Activated naive CD4-positive, alpha-beta T cell treated with Interleukin-2 at 50 U/mL for 16 hours (primary cell): ENCODE results near the gene DEFB108B.
"Not testable (repeated sequence)": the region's sequence is repeated elsewhere in the genome, so short reads cannot be mapped to it uniquely, and the experiment has no call there.

ENCODE experiments used
- DNase-seq: peaks from one replicate; pipeline ENCODE4 v3.0.0-alpha.2; 2020

DEFB108B gene, protein sequence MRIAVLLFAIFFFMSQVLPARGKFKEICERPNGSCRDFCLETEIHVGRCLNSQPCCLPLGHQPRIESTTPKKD

DNA sequence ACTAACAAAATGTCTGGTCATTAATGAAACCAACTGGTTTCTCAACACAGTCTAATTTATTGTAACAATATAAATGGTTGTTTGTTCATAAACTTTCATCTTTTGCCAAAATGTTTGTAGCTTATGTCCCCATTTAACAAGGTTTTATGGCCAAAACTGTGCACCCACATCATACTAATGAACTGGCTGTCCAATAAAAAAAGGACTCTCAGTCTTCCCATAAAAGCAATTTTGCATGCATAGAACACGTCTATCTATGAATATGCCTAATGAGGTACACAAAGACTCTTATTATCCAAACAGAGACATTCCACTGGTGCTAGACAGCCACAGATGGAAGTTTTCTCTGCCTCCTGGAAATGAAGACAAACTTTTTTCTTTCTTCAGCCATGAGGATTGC, at the start of gene DEFB108B:
TSS of gene DEFB108B (plus strand) at position 390 of the 400 bp plus-strand sequence. CDS start at position 390, 0 bp downstream.
- not testable (repeated sequence) for DNase-seq

DNA sequence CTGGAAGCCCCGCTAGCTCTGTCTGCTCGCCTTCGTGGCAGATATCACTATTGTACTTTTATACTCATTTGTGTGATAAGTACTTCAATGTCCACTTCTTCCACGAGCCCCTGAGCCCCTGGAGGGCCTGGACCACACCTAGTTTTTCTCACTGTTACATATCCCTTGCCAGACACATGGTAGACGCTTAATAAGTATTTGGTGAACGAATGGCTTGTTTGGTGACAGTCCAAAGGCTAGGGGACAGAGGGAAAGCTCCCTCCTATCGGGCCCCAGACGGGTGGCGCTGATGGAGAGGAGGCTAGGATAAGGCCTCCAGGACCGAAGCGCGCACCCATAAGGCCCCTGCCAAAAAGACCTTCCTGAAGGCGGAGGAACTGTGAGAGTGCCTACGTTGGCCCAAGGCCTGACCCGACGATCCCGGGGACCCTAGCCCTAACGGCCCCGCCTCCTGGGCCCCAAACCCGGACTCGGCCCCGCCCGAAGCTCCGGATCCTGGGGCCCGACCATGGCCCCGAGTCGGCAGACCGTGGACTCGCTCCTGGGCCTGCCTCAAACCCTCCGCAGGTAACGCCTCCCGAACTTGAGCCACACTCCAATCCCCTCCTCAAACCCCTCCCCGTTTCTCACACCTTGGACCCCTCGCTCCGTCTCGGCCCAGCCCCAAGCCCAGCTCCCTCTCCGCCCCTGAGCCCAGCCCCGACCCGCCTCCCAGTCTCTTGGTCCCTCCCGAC, 46.7 kb upstream of the DEFB108B start:
- DNase-seq = not testable (repeated sequence)

DNA sequence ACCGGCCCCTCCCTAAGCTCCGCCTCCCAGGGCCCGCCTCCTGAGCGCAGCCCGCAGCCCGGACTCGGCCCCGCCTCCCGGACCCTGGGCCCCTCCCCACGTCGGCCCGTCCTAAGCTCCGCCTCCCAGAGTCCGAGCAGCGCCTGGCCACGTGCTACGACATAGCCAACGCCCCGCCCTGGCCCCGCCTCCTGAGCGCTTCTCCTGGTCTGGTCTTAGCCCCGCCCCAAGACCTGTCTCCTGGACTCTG, 46.2 kb upstream of the DEFB108B start:
- peak; percentile 100 for DNase-seq

DNA sequence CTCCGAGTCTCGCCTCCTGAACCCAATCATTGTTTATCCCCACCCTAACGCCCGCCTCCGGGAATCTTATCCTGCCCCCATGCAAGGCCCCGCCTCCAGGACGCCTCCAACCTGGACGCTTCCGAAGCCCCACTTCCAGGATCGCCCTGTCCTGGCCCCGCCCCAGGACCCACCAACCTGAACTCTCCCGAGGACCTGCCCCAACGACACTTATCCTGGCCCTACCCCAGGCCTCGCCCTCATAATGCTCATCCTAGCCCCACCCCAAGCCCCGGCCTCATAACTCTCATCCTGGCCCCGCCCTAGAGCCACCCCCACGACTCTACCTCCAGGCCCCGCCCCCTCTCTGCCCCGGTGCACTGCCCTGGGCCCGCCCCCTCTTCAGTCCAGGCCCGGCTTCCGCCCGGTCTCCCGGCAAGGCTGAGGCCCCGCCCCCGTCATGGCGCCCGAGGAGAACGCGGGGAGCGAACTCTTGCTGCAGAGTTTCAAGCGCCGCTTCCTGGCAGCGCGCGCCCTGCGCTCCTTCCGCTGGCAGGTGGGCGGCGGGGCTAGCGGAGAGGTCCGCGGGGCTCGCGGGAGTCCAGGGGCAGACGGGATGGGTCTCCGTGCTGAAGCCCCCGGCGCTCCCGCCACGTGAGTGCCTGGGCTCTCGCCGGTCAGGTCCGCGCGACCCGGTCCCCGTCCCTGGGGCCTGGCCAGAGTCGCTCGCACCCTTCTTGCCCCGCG, 45.7 kb upstream of the DEFB108B start:
- peak; percentile 95 for DNase-seq

DNA sequence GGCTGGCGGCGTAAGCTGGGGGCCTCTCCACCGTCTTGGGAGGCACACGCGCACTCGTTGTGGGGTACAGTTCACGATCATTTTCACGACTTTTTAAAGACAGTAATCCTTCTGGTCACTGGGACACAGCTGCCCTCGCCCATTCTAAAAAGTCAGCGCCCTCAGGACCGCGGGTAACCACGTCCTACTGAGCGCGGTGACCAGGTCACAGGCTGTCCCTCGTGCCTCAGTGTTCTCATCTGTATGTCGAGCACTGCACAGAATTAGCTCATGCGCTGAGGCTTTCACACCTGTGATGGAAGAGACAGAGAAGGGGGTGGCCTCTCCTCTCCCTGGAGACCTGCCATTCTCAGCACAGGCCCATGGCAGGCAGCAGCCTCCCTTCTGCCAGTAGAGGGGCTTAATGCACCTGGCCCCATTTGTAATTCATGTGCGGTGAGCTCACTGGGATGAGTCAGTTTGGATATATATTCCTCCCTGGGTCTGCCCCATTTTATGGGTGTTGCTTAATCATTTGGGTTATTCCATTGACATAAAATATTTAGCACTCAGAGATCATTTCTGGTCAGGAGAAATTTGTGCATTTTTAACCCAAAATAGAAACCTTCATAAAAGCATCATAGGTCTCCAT, 45.1 kb upstream of the DEFB108B start:
- DNase-seq = peak; percentile 39

DNA sequence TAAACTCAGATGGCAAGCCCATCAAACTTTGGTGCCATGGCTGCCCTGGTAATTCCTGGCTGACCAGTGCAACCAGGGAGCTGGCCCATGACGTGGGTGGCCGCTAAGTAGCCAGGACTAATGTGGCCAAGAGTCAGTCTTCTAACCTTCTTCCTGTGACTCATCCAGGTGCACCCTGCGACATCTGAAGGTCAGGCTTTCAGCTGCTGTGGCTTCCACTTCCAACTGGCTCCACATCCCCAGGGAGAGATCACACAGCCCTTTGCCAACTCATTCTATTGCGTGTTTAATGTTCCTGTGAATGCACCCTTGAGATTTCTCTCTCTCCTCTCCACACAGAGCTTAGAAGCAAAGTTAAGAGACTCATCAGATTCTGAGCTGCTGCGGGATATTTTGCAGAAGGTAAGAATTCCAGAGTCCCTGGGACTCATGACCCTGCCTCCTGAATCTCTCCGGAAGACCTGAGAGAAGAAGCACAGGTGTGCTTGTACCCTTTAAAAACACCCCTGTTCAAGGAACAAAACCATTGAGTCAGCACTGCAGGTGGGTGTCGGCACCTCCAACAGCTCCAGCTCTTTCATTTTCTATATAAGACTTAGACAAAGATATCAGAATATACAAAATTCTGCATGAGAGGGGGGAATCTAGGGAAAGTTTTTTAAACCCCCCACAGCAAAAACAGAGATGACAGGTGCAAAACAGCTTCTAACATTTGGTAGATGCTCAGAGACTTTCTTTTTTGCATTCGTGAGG, 43.4 kb upstream of the DEFB108B start:
- DNase-seq = not testable (repeated sequence)

DNA sequence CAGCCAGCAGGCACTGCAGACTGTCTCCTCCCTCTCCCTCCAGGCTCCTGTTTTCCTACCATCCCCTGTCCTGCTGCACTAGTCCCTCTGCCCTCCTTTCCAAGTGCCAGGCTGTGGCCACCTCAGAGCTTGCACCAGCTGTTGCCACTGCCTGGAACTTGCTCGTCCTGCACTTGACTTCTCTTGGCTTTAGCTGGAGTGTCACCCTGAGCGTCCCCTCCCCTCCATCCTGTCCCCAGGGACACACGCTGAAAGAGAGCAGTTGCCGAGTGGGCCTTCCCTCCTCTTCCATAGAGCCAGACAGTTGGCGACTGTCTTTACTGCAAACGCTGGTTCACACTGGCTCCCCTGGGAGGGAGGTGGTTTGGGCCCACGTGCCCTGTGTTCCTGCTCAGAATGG, 41.9 kb upstream of the DEFB108B start:
- DNase-seq = not testable (repeated sequence)

DNA sequence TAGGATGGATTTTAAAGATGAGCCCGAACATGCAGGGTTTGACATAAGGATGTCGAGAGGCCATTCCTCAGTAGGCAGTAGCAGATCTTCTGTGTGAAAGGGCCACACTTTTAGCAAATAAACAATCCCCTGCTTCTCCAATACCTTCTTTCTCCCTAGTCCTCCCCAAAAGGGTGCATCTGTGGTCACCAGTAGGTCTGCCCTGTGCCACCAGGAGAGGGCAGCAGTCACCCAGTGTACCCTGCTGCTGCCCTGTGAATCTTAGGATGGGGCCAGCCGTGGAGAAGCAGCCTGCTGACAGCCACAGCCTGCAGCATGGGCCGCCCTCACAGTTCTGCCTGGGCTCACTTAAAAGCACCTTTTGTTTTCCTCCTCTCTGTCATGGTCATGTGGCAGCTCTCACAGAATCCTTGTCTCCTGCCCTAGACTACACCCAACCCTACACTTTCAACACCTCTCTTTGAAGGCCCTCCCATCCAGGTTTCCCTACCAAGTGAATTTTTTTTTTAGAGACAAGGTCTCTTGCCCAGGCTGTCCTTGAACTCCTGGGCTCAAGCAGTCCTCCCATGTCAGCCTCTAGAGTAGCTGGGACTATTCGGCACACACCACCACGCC, 40.3 kb upstream of the DEFB108B start:
- DNase-seq = peak; percentile 58

DNA sequence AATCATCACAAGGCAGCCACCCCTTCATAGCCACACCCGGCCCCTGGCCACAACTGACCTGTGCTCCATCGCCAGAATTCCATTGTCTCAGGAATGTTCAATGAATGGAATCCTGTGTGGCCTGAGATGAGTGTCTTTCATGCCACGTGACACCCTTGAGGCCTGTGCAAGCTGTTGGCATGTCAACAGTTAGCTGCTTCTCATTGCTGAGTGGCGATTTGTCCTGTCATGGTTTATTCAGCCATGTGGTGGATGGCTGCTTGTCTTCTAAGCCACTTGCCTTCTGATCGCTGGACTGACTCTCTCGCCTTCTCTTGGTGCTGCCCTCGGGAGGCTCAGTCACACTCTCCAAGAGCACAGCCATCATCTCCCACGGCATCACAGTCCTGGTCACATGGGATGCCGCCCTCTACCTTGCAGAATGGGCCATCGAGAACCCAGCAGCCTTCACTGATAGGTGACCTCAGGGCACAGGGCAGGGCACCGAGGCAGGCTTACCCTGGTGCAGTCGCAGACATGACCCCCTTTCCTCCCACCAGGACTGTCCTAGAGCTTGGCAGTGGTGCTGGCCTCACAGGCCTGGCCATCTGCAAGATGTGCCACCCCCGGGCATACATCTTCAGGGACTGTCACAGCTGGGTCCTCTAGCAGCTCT, 38.5 kb upstream of the DEFB108B start:
- not testable (repeated sequence) for DNase-seq

DNA sequence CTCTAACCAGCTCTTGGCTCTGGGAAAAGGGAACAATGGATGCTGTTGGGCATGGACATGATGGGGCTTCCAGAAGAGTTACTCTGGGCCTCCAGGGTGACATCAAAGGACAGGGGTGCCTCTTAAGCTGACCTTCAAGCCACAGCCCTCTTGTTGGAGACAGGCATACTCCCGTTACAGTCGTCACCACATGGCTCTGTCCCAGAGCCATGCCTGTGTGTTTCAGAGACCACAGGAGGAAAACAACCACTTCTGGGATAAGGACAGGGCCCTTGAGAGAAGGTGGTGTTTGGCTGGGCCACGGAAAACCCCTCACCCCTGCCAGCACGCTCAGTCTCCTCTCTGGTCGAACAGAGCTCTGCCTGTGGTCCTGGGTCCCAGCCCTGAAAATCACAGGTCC, 37.8 kb upstream of the DEFB108B start:
- not testable (repeated sequence) for DNase-seq

DNA sequence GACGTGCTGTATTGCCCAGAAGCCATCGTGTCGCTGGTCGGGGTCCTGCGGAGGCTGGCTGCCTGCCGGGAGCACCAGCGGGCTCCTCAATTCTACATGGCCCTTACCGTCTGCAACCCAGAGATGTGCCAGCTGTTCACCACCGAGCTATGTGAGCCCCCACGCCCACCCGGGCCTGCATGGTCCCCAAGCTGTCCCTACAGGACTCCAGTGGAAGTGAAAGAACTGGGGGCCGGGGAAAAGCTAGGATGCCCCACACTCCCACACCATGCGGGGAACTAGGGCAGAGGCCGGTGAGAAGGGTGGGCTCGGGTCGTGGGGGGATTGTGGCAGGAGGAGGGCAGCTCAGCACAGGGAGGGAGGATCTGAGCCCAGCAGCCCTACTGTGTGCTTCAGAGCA, 37.0 kb upstream of the DEFB108B start:
- not testable (repeated sequence) for DNase-seq

DNA sequence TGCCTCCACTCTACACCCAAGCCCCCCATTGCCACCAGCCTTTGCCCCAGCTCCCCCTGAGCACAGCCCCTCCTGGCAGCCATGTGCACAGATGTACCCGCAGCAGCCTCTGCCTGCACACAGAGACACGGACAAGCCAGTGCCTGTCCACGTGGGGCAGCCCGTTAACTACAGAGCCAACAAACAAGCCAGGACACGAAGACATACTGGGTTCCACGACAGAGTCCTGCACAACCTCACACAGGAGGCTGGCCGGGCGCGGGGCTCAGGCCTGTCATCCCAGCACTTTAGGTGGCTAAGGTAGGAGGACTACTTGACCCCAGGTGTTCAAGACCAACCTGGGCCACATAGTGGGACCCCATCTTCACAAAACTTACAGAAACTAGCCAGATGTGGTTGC, 36.2 kb upstream of the DEFB108B start:
- not testable (repeated sequence) for DNase-seq

DNA sequence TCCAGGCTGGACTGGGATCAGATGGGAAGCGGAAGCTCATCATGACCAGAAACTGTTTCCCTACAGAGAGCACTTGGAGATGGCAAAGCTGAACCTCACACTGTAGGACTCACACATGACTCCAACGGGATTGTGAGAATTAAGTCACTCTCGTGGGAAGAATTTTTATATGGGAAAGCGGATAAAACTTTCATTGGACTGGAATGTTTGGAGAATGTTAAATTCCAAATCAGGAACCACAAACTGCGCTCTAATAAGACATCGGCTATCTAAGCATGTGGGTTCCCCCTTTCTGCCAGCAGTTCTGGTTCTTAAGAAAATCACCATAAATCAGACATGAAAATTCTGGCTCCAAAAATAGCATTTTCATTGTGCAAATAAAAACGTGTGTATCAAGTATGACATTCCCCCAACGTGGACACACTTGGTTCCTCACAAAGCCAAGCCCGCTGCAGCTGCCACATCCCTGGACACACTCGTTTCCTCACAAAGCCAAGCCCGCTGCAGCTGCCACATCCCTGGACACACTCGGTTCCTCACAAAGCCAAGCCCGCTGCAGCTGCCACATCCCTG, 33.4 kb upstream of the DEFB108B start:
- DNase-seq = not testable (repeated sequence)

DNA sequence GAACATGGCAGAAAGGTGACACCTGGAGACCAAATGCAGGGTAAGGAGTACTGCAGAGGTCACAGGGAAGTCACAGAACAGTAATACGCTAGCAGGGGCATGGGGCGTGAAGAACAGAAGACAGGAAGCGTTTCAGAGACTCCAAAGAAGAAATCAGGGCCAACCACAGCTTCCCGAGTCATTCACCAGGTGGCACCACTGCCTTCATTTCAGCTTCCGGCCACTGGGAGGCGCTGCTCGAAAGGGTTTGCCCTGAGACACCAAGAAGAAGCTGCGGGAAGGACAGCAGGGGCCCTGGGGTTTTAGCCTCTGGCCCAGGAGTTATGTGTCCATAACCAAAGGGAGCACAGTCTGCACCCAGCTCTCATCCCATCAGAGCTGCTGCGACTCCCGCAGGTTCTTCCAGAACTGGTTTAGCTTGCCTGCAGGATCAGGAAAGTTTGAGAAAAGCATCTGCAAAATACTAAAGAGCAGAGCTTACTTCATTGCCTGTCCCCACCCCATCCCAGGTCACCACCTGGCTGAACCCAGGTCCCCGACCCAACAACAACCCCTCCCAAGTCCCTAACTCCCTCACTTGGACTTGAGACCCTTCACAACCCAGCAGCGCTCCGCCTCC, 32.6 kb upstream of the DEFB108B start:
- DNase-seq = peak; percentile 82

DNA sequence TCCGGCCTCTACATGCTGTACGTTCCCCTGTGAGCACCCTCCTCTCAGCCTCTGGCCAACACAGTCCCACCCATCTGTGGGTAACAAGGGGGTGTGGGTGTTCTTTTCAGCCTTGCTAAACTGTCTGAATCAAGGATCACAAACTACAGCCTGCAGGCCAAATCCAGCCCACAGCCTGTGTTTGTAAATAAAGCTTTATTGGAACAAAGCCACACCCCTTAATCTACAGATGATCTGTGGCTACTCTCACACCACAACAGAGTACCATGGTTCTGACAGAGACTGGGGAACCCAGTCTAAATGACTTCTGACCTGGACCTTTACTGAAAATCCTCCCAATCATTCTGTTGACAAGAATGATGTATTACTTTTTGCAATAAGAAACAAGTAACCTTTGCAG, 32.0 kb upstream of the DEFB108B start:
- DNase-seq = not testable (repeated sequence)

DNA sequence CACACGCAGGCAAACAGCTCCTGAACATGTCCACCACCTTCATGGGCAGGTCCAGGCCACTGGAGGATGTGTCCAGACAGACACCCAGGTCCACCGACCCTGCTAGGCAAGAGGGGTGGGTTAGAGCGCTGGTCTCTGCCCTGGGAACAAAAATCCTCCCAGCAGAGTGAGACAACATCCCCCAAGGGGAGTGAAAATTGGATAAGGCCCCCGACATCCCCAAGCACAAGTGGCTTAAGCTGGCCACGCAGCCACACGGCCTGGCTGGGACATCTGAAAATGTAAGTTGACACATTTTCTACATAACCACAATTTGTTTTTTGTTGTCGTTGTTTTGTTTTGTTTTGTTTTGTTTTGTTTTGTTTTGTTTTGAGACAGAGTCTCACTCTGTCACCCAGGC, 30.1 kb upstream of the DEFB108B start:
- not testable (repeated sequence) for DNase-seq

DNA sequence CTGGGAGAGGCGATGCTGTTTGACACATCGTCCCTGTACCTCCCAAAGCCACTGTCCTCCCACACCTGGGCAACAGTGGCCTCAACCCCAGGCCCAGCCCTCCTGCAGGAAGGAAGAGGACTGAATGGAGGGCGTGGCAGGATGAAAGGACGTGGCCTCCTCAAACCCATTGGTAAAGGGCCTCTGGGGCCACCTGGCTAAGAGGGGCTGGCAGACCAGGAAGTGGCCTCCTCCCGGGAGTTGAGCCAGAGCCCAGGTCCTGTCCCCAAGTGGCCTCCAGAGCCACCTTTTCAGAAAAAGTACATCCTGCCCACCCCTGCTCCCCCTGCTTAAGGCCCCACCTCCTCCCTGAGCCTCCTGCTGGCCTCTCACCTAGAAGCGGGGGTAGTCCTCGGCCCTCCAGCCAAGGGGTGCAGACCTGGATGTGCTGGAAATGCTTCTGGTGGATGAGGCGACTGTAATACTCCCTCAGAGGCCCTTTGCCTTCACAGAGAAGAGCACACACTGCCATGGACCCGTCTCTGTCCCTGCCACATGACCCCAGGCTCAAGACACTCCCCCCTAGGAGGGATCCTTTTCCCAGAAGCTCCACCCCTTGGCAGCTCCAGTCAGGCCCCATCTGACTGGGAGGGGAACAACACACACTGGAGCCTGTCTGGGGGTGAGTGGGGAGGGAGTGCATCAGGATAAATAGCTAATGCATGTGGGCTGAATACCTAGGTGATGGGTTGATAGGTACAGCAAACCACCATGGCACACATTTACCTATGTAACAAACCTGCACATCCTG, 28.6 kb upstream of the DEFB108B start:
- not testable (repeated sequence) for DNase-seq

DNA sequence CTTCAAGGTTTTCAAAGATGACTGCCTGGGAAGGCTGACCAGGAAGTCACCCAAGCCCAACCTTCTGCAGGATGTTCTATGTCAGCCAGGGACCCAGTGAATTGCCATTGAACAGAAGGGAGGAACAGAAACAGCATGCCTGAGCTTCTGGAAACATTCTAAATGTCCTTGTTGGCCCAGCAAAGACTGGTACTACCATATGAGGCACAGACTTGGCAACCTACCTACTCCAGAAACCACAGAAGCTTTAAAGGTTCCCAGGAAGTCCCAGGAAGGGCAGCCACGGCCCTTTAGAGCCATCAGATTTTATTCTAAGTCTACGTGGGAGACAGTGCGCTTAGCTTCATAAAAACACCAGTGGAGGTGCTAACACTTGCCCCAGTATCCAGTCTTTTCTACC, 20.5 kb upstream of the DEFB108B start:
- DNase-seq = not testable (repeated sequence)

DNA sequence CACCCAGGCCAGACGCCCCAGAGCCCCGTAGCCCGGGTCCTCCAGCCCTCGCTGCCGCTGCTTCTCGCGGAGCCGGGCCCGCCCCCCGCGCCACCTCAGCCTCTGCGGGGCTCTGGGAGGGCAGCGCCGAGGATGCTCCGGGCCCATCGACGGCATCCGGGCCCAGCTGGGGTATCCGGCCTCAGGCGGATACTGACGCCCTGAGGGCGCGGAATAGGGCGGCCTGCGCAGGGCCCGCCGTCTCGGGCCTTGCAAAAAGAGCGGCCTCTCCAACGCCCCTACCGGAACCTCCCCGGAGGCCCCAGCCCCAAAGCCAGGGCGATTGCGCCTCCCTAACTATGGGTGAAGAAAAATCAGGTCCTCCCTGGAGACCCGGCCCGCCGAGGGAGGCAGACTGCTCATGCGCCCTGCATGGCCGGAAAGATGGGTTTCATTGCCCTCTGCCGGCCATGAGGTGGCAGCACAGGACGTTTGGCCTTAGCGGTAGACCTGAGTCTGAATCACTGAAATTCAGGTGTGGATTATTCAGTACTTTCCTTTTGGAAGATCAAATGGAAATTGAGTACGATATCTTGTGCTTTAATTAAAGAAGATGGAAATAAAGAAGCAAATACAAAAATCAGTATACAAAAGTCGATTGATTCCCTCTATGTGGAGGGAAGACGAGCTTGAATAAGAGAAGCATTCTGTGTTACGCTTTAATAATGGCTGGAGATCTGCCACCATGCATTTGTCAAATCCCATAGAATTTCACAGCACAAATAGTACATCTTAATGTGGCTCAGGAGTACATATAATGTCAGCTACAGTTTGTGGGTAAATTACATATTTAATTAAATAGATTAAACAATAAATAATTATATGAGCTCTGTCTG, 19.3 kb upstream of the DEFB108B start:
- DNase-seq = peak; percentile 86
